Neuronal stem cell (in vitro differentiated cells): Measurements from ENCODE around the gene SEMA4B.
A peak's percentile ranks its signal among the peaks of the same experiment; 100 is the strongest.
"Not testable (repeated sequence)": the region's sequence is repeated elsewhere in the genome, so short reads cannot be mapped to it uniquely, and the experiment has no call there.

Source experiments
- DNase-seq: peaks from one replicate; pipeline ENCODE4 v3.0.0-alpha.2; 2013; ENCODE audit warnings: low spot score
- H2AFZ ChIP-seq: one replicate; pipeline ENCODE4 v1.6.1; 2013; ENCODE audit warnings: mild to moderate bottlenecking, low read length, inconsistent platforms
- H2AK5ac ChIP-seq: 2 replicates; pipeline ENCODE4 v1.6.1; 2013; ENCODE audit warnings: low read depth, mild to moderate bottlenecking, inconsistent platforms, low read length, moderate library complexity, mixed read lengths
- H2BK120ac ChIP-seq: 2 replicates; pipeline ENCODE4 v1.6.1; 2013; ENCODE audit warnings: low read depth, mild to moderate bottlenecking, inconsistent platforms, low read length, moderate library complexity, mixed read lengths
- H2BK12ac ChIP-seq: one replicate; pipeline ENCODE4 v1.6.1; 2013; ENCODE audit warnings: low read length, inconsistent platforms
- H2BK15ac ChIP-seq: 2 replicates; pipeline ENCODE4 v1.6.1; 2013; ENCODE audit warnings: mild to moderate bottlenecking, low read length, inconsistent platforms, mixed read lengths
- H2BK5ac ChIP-seq: one replicate; pipeline ENCODE4 v1.6.1; 2013; ENCODE audit warnings: inconsistent platforms, mild to moderate bottlenecking, low read length, moderate library complexity
- H3K14ac ChIP-seq: one replicate; pipeline ENCODE4 v1.6.1; 2013; ENCODE audit warnings: low read length, inconsistent platforms
- H3K18ac ChIP-seq: 2 replicates; pipeline ENCODE4 v1.6.1; 2013; ENCODE audit warnings: low read length, inconsistent platforms
- H3K23ac ChIP-seq: 2 replicates; pipeline ENCODE4 v1.6.1; 2013; ENCODE audit warnings: low read depth, mild to moderate bottlenecking, mixed read lengths, low read length, inconsistent platforms; ENCODE audit not compliant: poor library complexity
- H3K27ac ChIP-seq: replicated peaks from 3 replicates; pipeline ENCODE4 v1.5.1; 2013; ENCODE audit warnings: low read length, inconsistent platforms
- H3K27me3 ChIP-seq, 3 experiments: 2 replicates each; pipeline ENCODE4 v1.6.1; 2013; ENCODE audit warnings: low read length in 3 of 3, mild to moderate bottlenecking in 2 of 3, inconsistent platforms in 1 of 3, low read depth in 1 of 3, mixed read lengths in 1 of 3, moderate library complexity in 1 of 3; ENCODE audit not compliant: control insufficient read depth in 3 of 3, insufficient read depth in 3 of 3
- H3K36me3 ChIP-seq, 2 donors: replicated peaks in 1 of 2; 2 replicates each; pipeline ENCODE4 v1.6.1; 2013; ENCODE audit warnings: low read length in 2 of 2; ENCODE audit not compliant: control insufficient read depth in 2 of 2, insufficient read depth in 2 of 2
- H3K4ac ChIP-seq: 2 replicates; pipeline ENCODE4 v1.6.1; 2013; ENCODE audit warnings: inconsistent platforms, mild to moderate bottlenecking, low read length, moderate library complexity
- H3K4me1 ChIP-seq, 2 donors: 1 replicate in 1 of 2; 2 replicates in 1 of 2; pipeline ENCODE4 v1.6.1; 2013; ENCODE audit warnings: low read length in 2 of 2, low read depth in 1 of 2; ENCODE audit not compliant: control insufficient read depth in 2 of 2, insufficient read depth in 1 of 2
- H3K4me2 ChIP-seq: one replicate; pipeline ENCODE4 v1.6.1; 2013; ENCODE audit warnings: mild to moderate bottlenecking, low read length, inconsistent platforms; ENCODE audit not compliant: insufficient read depth, poor library complexity, severe bottlenecking
- H3K4me3 ChIP-seq, 2 donors: 2 replicates each; pipeline ENCODE4 v1.5.1; 2013; ENCODE audit warnings: low read length in 2 of 2, mild to moderate bottlenecking in 2 of 2, inconsistent platforms in 1 of 2, moderate library complexity in 1 of 2
- H3K79me1 ChIP-seq: one replicate; pipeline ENCODE4 v1.6.1; 2013; ENCODE audit warnings: low read depth, mild to moderate bottlenecking, inconsistent platforms, low read length, moderate library complexity
- H3K9ac ChIP-seq: one replicate; pipeline ENCODE4 v1.6.1; 2013; ENCODE audit warnings: mild to moderate bottlenecking, low read depth, low read length, inconsistent platforms; ENCODE audit not compliant: poor library complexity
- H3K9me3 ChIP-seq, 2 donors: replicated peaks in 1 of 2; 2 replicates each; pipeline versions ENCODE3 to v1.6.1; 2013; ENCODE audit warnings: low read length in 2 of 2, mild to moderate bottlenecking in 2 of 2, inconsistent platforms in 1 of 2, low read depth in 1 of 2, mixed read lengths in 1 of 2, moderate library complexity in 1 of 2; ENCODE audit not compliant: control insufficient read depth in 2 of 2, insufficient read depth in 1 of 2
- H4K8ac ChIP-seq: one replicate; pipeline ENCODE4 v1.6.1; 2013; ENCODE audit warnings: low read depth, mild to moderate bottlenecking, inconsistent platforms, low read length, moderate library complexity
- H4K91ac ChIP-seq: one replicate; pipeline ENCODE4 v1.6.1; 2013; ENCODE audit warnings: low read length, low read depth, mild to moderate bottlenecking, inconsistent platforms; ENCODE audit not compliant: poor library complexity
- WGBS, 2 donors: extraction: QIAGEN DNeasy Blood & Tissue Kit; methylation state at CpG; one replicate each; pipeline ENCODE4 v1.1.7; 2013; ENCODE audit warnings: missing lambda C conversion rate in 2 of 2, mixed read lengths in 1 of 2; ENCODE audit not compliant: insufficient read length in 2 of 2, insufficient replicate concordance in 1 of 2; ENCODE audit errors: extremely low coverage in 2 of 2; 5-methylcytosine and 5-hydroxymethylcytosine counted together

The SEMA4B gene

GRCh38 chr15:90184786-90185704 is 16.1 kb upstream of the SEMA4B start:
- Histone ChIP-seq H3K4me2 (peak overlapping the region; percentile 77), H2BK120ac (peak overlapping the region; percentile 87), H3K23ac (peak overlapping the region; percentile 91), H3K4me3 (peak overlapping the region; percentile 58 to 90), H3K9me3 (no peaks in the 10 kb centered on the region), H3K36me3 (no peaks in the 10 kb centered on the region), H2AFZ (peak overlapping the region; percentile 94), H3K4ac (peak overlapping the region; percentile 37), H3K14ac (no peak overlapping the region), H2BK15ac (peak overlapping the region; percentile 75), H2AK5ac (no peak overlapping the region), H2BK5ac (peak overlapping the region; percentile 87), H3K27ac (peak overlapping the region; percentile 2), H3K79me1 (no peaks in the 10 kb centered on the region), H3K4me1 (peaks cover 5 to 16% of the 10 kb centered on the region in 2 donors), H3K9ac (peak overlapping the region; percentile 70), H4K91ac (no peak overlapping the region), H3K27me3 (no peaks in the 10 kb centered on the region), H3K18ac (peak overlapping the region; percentile 98), H2BK12ac (no peak overlapping the region), H4K8ac (peak overlapping the region; percentile 65)
- peak; percentile 51 for DNase-seq
- no CpG with 5 or more reads among the region's 67 CpGs for WGBS, 2 donors

GRCh38 chr15:90187257-90187868 is 13.8 kb upstream of the SEMA4B start:
- Histone ChIP-seq H3K79me1 (no peaks in the 10 kb centered on the region), H2BK120ac (no peak overlapping the region), H2BK12ac (no peak overlapping the region), H3K14ac (no peak overlapping the region), H3K9me3 (no peaks in the 10 kb centered on the region), H3K4ac (no peak overlapping the region), H2AFZ (no peak overlapping the region), H3K4me3 (no peak overlapping the region), H4K91ac (no peak overlapping the region), H3K4me2 (no peak overlapping the region), H3K9ac (no peak overlapping the region), H3K27ac (no peak overlapping the region), H4K8ac (no peak overlapping the region), H3K18ac (no peak overlapping the region), H3K4me1 (peaks cover 11 to 15% of the 10 kb centered on the region in 2 donors), H2BK15ac (no peak overlapping the region), H3K27me3 (no peaks in the 10 kb centered on the region), H3K36me3 (no peaks in the 10 kb centered on the region), H2AK5ac (no peak overlapping the region), H2BK5ac (no peak overlapping the region), H3K23ac (no peak overlapping the region)
- no CpG with 5 or more reads among the region's 8 CpGs for WGBS, 2 donors
- no peak for DNase-seq

GRCh38 chr15:90188065-90188464 is 13.1 kb upstream of the SEMA4B start:
- not testable (repeated sequence) for H3K9ac ChIP-seq, H2BK15ac ChIP-seq, H4K91ac ChIP-seq, H3K9me3 ChIP-seq, H2BK5ac ChIP-seq, H2BK120ac ChIP-seq, H2BK12ac ChIP-seq, H3K4me2 ChIP-seq, H3K14ac ChIP-seq, H2AK5ac ChIP-seq, H4K8ac ChIP-seq, H3K27me3 ChIP-seq, DNase-seq, H3K4ac ChIP-seq, H3K79me1 ChIP-seq, H3K18ac ChIP-seq, H2AFZ ChIP-seq, H3K27ac ChIP-seq, H3K36me3 ChIP-seq, H3K23ac ChIP-seq, H3K4me3 ChIP-seq
- H3K4me1 ChIP-seq = peaks cover 11 to 15% of the 10 kb centered on the region in 2 donors
- no CpG with 5 or more reads among the region's 7 CpGs for WGBS, 2 donors
